ENCODE data around the gene LNX2.

The LNX2 gene

GRCh38 chr13:27523346-27524073, 96.8 kb downstream of the LNX2 start:
- TF ChIP-seq, protein P1, sequence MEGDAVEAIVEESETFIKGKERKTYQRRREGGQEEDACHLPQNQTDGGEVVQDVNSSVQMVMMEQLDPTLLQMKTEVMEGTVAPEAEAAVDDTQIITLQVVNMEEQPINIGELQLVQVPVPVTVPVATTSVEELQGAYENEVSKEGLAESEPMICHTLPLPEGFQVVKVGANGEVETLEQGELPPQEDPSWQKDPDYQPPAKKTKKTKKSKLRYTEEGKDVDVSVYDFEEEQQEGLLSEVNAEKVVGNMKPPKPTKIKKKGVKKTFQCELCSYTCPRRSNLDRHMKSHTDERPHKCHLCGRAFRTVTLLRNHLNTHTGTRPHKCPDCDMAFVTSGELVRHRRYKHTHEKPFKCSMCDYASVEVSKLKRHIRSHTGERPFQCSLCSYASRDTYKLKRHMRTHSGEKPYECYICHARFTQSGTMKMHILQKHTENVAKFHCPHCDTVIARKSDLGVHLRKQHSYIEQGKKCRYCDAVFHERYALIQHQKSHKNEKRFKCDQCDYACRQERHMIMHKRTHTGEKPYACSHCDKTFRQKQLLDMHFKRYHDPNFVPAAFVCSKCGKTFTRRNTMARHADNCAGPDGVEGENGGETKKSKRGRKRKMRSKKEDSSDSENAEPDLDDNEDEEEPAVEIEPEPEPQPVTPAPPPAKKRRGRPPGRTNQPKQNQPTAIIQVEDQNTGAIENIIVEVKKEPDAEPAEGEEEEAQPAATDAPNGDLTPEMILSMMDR (IDR thresholded peaks at IDR 0.05; ENCODE audit: borderline replicate concordance, control extremely low read depth, extremely low read depth, insufficient read depth, missing control alignments), result no peak
- no peak for DNase-seq (ENCODE audit: low spot score)
- in situ Hi-C loops (cut with MboI; ENCODE audit: low sequenced_read_pairs, unreplicated experiment), result no loop called here

DNA sequence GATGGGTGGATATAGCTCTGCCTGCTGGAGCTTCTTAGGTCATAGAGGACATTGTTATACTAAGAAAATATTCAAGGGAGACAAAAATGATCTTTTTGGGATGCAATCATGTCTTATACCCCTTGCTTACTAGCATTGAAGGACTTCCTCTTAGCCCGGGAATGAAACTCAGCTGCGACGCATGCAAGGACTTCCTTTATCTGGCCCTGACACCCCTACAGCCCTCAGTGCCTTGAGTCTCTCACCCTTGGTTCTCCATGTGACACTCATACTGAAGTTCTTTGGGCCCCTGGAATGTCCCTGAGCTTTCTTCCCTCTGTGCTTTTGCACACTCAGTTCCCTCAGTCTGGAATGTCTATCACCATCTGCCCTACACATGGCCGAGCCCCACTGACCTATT, 97.5 kb downstream of the LNX2 start:
- no peak for DNase-seq (ENCODE audit: low spot score)
- TF ChIP-seq, protein P1 (IDR thresholded peaks at IDR 0.05; ENCODE audit: borderline replicate concordance, control extremely low read depth, extremely low read depth, insufficient read depth, missing control alignments), result no peak
- in situ Hi-C loops (cut with MboI; ENCODE audit: low sequenced_read_pairs, unreplicated experiment), result no loop called here

GRCh38 chr13:27516103-27516502, 104.2 kb downstream of the LNX2 start:
- DNase-seq (ENCODE audit: low spot score), result no peak
- in situ Hi-C loops (cut with MboI; ENCODE audit: low sequenced_read_pairs, unreplicated experiment), result no loop called here
- TF ChIP-seq, protein P1 (IDR thresholded peaks at IDR 0.05; ENCODE audit: borderline replicate concordance, control extremely low read depth, extremely low read depth, insufficient read depth, missing control alignments), result no peak

GRCh38 chr13:27510082-27510481, 110.2 kb downstream of the LNX2 start:
- in situ Hi-C loops (cut with MboI; ENCODE audit: low sequenced_read_pairs, unreplicated experiment), result no loop called here
- TF ChIP-seq, protein P1 (IDR thresholded peaks at IDR 0.05; ENCODE audit: borderline replicate concordance, control extremely low read depth, extremely low read depth, insufficient read depth, missing control alignments), result no peak
- no peak for DNase-seq (ENCODE audit: low spot score)

DNA sequence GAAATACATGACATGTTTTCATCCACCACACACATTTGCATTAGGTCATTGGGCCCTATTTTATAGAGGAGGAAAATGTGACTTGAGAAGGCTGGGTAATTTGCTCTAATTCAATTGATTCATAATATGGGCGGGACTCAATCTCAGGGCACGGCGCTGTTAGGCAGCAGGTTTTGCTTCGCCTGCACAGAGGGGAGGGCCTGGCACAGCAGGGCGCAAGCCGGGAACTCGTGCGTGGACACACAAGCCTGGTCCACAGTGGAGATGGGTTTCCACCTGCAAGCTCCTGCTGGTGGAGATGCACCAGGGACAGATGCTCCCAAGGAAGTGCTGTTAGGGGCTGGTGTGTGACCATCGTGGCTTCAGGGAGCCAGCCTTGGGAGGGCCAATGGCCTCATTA, 111.5 kb downstream of the LNX2 start:
- DNase-seq (ENCODE audit: low spot score), result no peak
- in situ Hi-C loops (cut with MboI; ENCODE audit: low sequenced_read_pairs, unreplicated experiment), result no loop called here
- TF ChIP-seq, protein P1 (IDR thresholded peaks at IDR 0.05; ENCODE audit: borderline replicate concordance, control extremely low read depth, extremely low read depth, insufficient read depth, missing control alignments), result no peak

- DNase-seq (ENCODE audit: low spot score), result no peak
- TF ChIP-seq, protein P1 (IDR thresholded peaks at IDR 0.05; ENCODE audit: borderline replicate concordance, control extremely low read depth, extremely low read depth, insufficient read depth, missing control alignments), result no peak
- in situ Hi-C loops (cut with MboI; ENCODE audit: low sequenced_read_pairs, unreplicated experiment), result no loop called here
Measured at GRCh38 chr13:27505792-27506191, 114.5 kb downstream of the LNX2 start.
